ENCODE data around the gene UPK3B. TPM values are rescaled to one million over a fixed set of nuclear protein-coding genes. Genes with fewer than 3 reads are reported as not detected.
"Not testable (repeated sequence)": the region's sequence is repeated elsewhere in the genome, so short reads cannot be mapped to it uniquely, and the experiment has no call there.

Gene UPK3B
- total RNA-seq, 1 donor from 2014 or later: 0.87 TPM

DNA sequence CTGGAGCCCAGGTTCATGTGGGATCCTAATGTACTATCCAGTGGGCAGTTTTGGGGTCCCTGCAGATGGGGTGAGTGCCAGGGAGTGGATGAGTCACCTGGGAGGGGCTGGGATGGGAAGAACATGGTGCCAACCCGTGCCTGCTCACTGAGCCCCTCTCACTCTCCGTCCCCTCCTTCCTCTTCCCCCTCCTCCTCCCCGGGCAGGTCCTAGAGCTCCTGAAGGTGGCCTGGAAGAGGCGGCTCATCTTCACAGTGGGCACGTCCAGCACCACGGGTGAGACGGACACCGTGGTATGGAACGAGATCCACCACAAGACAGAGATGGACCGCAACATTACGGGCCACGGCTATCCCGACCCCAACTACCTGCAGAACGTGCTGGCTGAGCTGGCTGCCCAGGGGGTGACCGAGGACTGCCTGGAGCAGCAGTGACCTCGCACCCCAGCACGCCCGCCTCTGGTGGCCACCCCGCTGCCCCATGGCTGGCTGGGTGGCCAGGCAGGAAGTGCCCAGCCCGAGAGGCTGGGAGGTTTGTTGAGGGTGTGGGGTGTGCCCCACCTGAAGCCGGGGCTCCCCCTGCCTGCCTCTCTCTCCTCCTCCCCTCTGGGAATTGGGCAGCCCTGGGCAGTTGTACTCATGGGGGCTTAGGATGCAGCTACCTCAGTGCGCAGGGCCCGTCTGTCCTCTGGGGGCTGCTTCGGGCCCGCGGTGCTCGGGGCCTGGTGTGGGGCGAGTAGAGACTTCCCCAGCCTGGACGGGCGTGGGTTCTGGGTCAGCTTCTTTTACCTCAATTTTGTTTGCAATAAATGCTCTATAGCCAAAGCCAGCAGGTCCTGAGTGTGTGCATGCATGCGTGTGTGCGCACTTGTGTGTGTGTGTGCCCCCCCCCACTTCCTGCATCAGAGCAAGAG, 4.9 kb upstream of the UPK3B start:
- Mint-ChIP-seq H3K4me1 (ENCODE audit: unreplicated experiment) (peaks cover 3% of the 10 kb centered on the region), H3K36me3 (ENCODE audit: low read depth, unreplicated experiment) (peaks cover 6% of the 10 kb centered on the region), H3K27ac (ENCODE audit: unreplicated experiment) (no peak overlapping the region), H3K9me3 (ENCODE audit: unreplicated experiment) (no peaks in the 10 kb centered on the region), H3K4me3 (ENCODE audit: unreplicated experiment) (no peak overlapping the region), H3K27me3 (ENCODE audit: unreplicated experiment) (peaks cover 11% of the 10 kb centered on the region)
- no peak for DNase-seq (ENCODE audit: low spot score)
- TF ChIP-seq CTCF (IDR thresholded peaks at IDR 0.05; ENCODE audit: unreplicated experiment): no peak

DNA sequence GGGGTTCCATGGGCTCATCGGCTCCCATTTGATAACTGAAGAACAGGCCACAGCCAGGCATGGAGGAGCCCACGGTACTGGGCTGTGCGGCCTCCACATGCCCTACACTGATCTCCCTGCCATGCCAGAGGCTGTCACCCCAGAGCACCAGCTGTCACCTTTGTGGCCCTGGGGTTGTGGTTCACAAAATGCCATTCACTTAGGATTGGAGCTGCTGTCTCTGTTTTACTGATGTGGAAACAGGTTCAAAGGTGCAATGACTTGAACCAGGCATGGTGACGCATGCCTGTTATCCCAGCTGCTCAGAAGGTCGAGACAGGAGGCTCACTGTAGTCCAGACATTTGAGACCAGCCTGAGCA, 4.3 kb upstream of the UPK3B start:
- H3K4me1 Mint-ChIP-seq (ENCODE audit: unreplicated experiment): peaks cover 3% of the 10 kb centered on the region
- no peaks in the 10 kb centered on the region for H3K9me3 Mint-ChIP-seq (ENCODE audit: unreplicated experiment)
- H3K4me3 Mint-ChIP-seq (ENCODE audit: unreplicated experiment): no peak overlapping the region
- TF ChIP-seq CTCF (IDR thresholded peaks at IDR 0.05; ENCODE audit: unreplicated experiment): no peak
- peaks cover 6% of the 10 kb centered on the region for H3K36me3 Mint-ChIP-seq (ENCODE audit: low read depth, unreplicated experiment)
- no peak for DNase-seq (ENCODE audit: low spot score)
- H3K27ac Mint-ChIP-seq (ENCODE audit: unreplicated experiment): no peak overlapping the region
- H3K27me3 Mint-ChIP-seq (ENCODE audit: unreplicated experiment): peaks cover 11% of the 10 kb centered on the region

- not testable (repeated sequence) for DNase-seq (ENCODE audit: low spot score); H3K36me3 Mint-ChIP-seq (ENCODE audit: low read depth, unreplicated experiment); H3K4me3 Mint-ChIP-seq (ENCODE audit: unreplicated experiment); H3K9me3 Mint-ChIP-seq (ENCODE audit: unreplicated experiment); H3K27ac Mint-ChIP-seq (ENCODE audit: unreplicated experiment); H3K4me1 Mint-ChIP-seq (ENCODE audit: unreplicated experiment)
- H3K27me3 Mint-ChIP-seq (ENCODE audit: unreplicated experiment): peaks cover 11% of the 10 kb centered on the region
These were observed 3.7 kb upstream of the UPK3B start for GRCh38 chr7:76506643-76507042.

GRCh38 chr7:76507723-76508406, 2.5 kb upstream of the UPK3B start:
- Mint-ChIP-seq H3K27ac (ENCODE audit: unreplicated experiment) (no peak overlapping the region), H3K27me3 (ENCODE audit: unreplicated experiment) (peaks cover 9% of the 10 kb centered on the region), H3K4me1 (ENCODE audit: unreplicated experiment) (peaks cover 3% of the 10 kb centered on the region), H3K36me3 (ENCODE audit: low read depth, unreplicated experiment) (no peaks in the 10 kb centered on the region), H3K9me3 (ENCODE audit: unreplicated experiment) (no peaks in the 10 kb centered on the region), H3K4me3 (ENCODE audit: unreplicated experiment) (no peak overlapping the region)
- TF ChIP-seq CTCF (IDR thresholded peaks at IDR 0.05; ENCODE audit: unreplicated experiment): no peak
- DNase-seq (ENCODE audit: low spot score): no peak

DNA sequence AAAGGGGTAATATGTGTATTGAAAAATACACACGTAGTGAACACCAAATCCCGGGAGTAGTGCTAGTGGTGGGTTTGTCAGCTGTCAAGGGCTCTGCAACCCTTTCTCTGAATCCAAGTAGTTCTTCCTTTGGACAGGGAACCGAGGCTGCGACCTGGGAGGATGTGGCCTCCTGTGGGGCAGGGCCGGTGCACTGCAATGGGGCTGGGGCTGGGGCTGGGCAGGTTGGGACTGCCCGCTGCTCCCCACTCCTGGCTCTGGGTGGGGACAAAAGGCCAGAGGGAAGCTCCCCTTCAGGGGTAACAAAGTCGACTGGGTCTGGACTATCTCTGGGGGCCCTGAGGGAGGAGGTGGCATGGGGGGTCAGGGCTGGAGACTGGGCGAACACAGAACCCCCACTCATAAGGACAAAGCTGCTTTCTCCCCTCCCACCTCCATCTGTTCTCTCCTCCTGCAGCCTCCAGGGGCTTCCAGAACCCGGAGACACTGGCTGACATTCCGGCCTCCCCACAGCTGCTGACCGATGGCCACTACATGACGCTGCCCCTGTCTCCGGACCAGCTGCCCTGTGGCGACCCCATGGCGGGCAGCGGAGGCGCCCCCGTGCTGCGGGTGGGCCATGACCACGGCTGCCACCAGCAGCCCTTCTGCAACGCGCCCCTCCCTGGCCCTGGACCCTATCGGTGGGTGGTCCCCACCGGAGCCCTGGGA, 1.0 kb downstream of the UPK3B start:
- H3K27ac Mint-ChIP-seq (ENCODE audit: unreplicated experiment); H3K4me3 Mint-ChIP-seq (ENCODE audit: unreplicated experiment); H3K9me3 Mint-ChIP-seq (ENCODE audit: unreplicated experiment); DNase-seq (ENCODE audit: low spot score); H3K36me3 Mint-ChIP-seq (ENCODE audit: low read depth, unreplicated experiment); H3K27me3 Mint-ChIP-seq (ENCODE audit: unreplicated experiment); H3K4me1 Mint-ChIP-seq (ENCODE audit: unreplicated experiment): not testable (repeated sequence)

GRCh38 chr7:76511911-76512885, 1.8 kb downstream of the UPK3B start:
- not testable (repeated sequence) for H3K27ac Mint-ChIP-seq (ENCODE audit: unreplicated experiment); H3K27me3 Mint-ChIP-seq (ENCODE audit: unreplicated experiment); H3K36me3 Mint-ChIP-seq (ENCODE audit: low read depth, unreplicated experiment); H3K4me3 Mint-ChIP-seq (ENCODE audit: unreplicated experiment); H3K9me3 Mint-ChIP-seq (ENCODE audit: unreplicated experiment); H3K4me1 Mint-ChIP-seq (ENCODE audit: unreplicated experiment); DNase-seq (ENCODE audit: low spot score)
